HG02943 (cell line): ENCODE data around the gene EXOC4.
"Not testable (repeated sequence)": the region's sequence is repeated elsewhere in the genome, so short reads cannot be mapped to it uniquely, and the experiment has no call there.

ENCODE experiments used
- ATAC-seq: cut with Tn5 transposase; IDR thresholded peaks from one replicate; pipeline ENCODE4 v1.9.1; 2021; ENCODE audit warnings: mild to moderate bottlenecking, low read depth, moderate library complexity; ENCODE audit not compliant: unreplicated experiment

EXOC4 gene

GRCh38 chr7:133593561-133593960 lies 340.7 kb downstream of the EXOC4 start:
- no peak for ATAC-seq

- ATAC-seq = no peak
These were observed 348.7 kb downstream of the EXOC4 start for GRCh38 chr7:133601617-133602016.

- no peak for ATAC-seq
These were observed 349.4 kb downstream of the EXOC4 start for GRCh38 chr7:133602291-133602690.

GRCh38 chr7:133606991-133607390 lies 354.1 kb downstream of the EXOC4 start:
- no peak for ATAC-seq

- no peak for ATAC-seq
These were observed 356.9 kb downstream of the EXOC4 start for GRCh38 chr7:133609806-133610205.

GRCh38 chr7:133611955-133612354 lies 359.1 kb downstream of the EXOC4 start:
- no peak for ATAC-seq

GRCh38 chr7:133613250-133613790 lies 360.4 kb downstream of the EXOC4 start:
- no peak for ATAC-seq

GRCh38 chr7:133614251-133614650 lies 361.4 kb downstream of the EXOC4 start:
- no peak for ATAC-seq

GRCh38 chr7:133618970-133619369 lies 366.1 kb downstream of the EXOC4 start:
- no peak for ATAC-seq

- ATAC-seq = no peak
These were observed 366.6 kb downstream of the EXOC4 start for GRCh38 chr7:133619491-133619890.

GRCh38 chr7:133623721-133624120 lies 370.8 kb downstream of the EXOC4 start:
- ATAC-seq = no peak

GRCh38 chr7:133625046-133625445 lies 372.2 kb downstream of the EXOC4 start:
- ATAC-seq = no peak

GRCh38 chr7:133629701-133630100 lies 376.8 kb downstream of the EXOC4 start:
- no peak for ATAC-seq

- no peak for ATAC-seq
These were observed 380.2 kb downstream of the EXOC4 start for GRCh38 chr7:133633055-133633454.

- no peak for ATAC-seq
These were observed 382.7 kb downstream of the EXOC4 start for GRCh38 chr7:133635541-133635940.

- ATAC-seq = no peak
These were observed 386.0 kb downstream of the EXOC4 start for GRCh38 chr7:133638857-133639256.

- ATAC-seq = no peak
These were observed 388.6 kb downstream of the EXOC4 start for GRCh38 chr7:133641436-133641835.

- ATAC-seq = no peak
These were observed 390.0 kb downstream of the EXOC4 start for GRCh38 chr7:133642907-133643306.

- not testable (repeated sequence) for ATAC-seq
These were observed 390.8 kb downstream of the EXOC4 start for GRCh38 chr7:133643652-133644051.

- no peak for ATAC-seq
These were observed 393.1 kb downstream of the EXOC4 start for GRCh38 chr7:133645884-133646391.

- no peak for ATAC-seq
These were observed 393.8 kb downstream of the EXOC4 start for GRCh38 chr7:133646472-133647315.

- no peak for ATAC-seq
These were observed 396.7 kb downstream of the EXOC4 start for GRCh38 chr7:133649593-133649992.
